Stimulated activated naive CD4-positive, alpha-beta T cell (primary cell): ENCODE measurements around the gene CARMIL3.

Experiments used
- DNase-seq, 6 experiments: peaks; one replicate each; lab custom pipeline; 2025; lab: John Stamatoyannopoulos, UW

CARMIL3 gene

GRCh38 chr14:24114532-24115421 lies 63.0 kb downstream of the CARMIL3 start, which contains the start of the genes DCAF11 and NRL:
DCAF11 (plus strand) TSS chr14:24114777; CDS start chr14:24115595, 818 bp downstream.
NRL (minus strand) TSS chr14:24114949; CDS start chr14:24082848, 32,101 bp downstream.
- peak; percentile 98 to 100 (median 100) for DNase-seq

- DNase-seq: no peak
These were observed 63.8 kb downstream of the CARMIL3 start for GRCh38 chr14:24115422-24116127.

DNA sequence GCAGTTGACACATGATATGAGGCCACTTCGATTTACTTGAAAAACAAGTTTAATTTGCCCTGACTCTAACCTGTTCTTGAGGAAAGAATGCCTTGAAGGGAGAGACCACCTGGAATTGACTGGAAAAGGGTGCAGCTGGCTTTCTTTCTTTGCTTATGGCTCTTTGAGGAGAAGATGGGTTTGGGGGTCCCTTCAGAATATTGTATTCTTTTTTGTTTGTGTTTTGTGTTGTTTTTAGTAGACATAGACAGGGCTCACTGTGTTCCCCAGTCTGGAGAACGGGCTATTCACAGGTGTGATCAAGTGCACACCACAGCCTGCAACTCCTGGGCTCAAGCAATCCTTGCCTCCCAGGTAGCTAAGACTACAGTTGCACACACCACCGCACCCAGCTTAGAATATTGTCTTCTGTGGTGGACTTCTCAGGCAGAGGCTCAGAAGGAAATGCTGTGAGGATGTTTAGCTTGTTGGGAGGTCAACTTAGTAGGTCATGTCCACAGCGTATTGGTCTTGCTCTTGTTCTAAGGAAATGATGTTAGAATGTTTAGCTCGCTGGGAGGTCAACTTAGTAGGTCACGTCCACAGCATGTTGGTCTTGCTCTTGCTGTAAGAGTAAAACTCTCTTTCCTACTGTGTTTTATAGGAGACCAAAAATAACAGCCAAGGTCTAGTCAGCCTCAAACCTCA lies 64.5 kb downstream of the CARMIL3 start:
- no peak for DNase-seq

DNA sequence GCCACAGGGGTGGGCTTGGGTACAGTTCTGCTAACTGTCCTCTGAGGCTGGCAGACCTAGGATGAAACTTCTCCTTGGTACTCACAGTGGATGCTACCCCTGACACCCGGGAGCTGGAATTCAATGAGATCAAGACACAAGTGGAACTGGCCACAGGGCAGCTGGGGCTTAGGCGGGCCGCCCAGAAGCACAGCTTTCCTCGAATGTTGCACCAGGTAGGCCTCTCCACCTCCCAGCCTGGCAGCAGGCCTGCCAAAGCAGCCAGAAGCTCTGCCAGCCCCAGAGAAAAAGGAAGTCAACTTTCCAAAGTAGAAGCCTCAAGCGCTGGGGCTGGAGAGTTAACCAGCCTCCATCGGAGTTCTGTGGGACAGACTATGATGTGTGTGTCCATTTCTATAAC lies 65.4 kb downstream of the CARMIL3 start:
- DNase-seq: no peak
